CD8-positive, alpha-beta memory T cell (primary cell): ENCODE data around the gene IFI44L. TPM values are rescaled to one million over a fixed set of nuclear protein-coding genes. Genes with fewer than 3 reads are reported as not detected.

ENCODE experiments used
- CTCF ChIA-PET: fragments of 350-600 bp; sonication (Branson Sonifier 250); formaldehyde crosslinking; loops from one replicate; lab custom pipeline; 2021; ENCODE audit warnings: antibody characterized with exemption; lab: Charles Lee
- POLR2A ChIA-PET: fragments of 350-600 bp; sonication (Branson Sonifier 250); formaldehyde crosslinking; loops from one replicate; lab custom pipeline; 2021; ENCODE audit warnings: antibody characterized with exemption; lab: Charles Lee
- DNase-seq, 5 donors: peaks; one replicate each; pipeline versions ENCODE4 v3.0.0 to v3.0.0-alpha.2; 2020 to 2022; ENCODE audit warnings: mixed read lengths in 1 of 5
- H3K27ac ChIP-seq: one replicate; pipeline ENCODE4 v1.7.0; 2013; ENCODE audit warnings: low read depth, mild to moderate bottlenecking, low read length, moderate library complexity
- H3K27me3 ChIP-seq: 2 replicates; pipeline ENCODE4 v1.7.0; 2013; ENCODE audit warnings: low read length, mild to moderate bottlenecking; ENCODE audit not compliant: insufficient read depth, poor library complexity, severe bottlenecking
- H3K36me3 ChIP-seq: 2 replicates; pipeline ENCODE4 v1.7.0; 2013; ENCODE audit warnings: mild to moderate bottlenecking, low read length, moderate library complexity; ENCODE audit not compliant: insufficient read depth
- H3K4me1 ChIP-seq: 2 replicates; pipeline ENCODE4 v1.7.0; 2013; ENCODE audit warnings: mild to moderate bottlenecking, low read length, moderate library complexity; ENCODE audit not compliant: insufficient read depth
- H3K4me3 ChIP-seq: 2 replicates; pipeline ENCODE4 v1.7.0; 2013; ENCODE audit warnings: mild to moderate bottlenecking, low read length
- H3K9me3 ChIP-seq: 2 replicates; pipeline ENCODE4 v1.7.0; 2013; ENCODE audit warnings: mild to moderate bottlenecking, low read length
- H3K27ac Mint-ChIP-seq, 8 donors: one replicate each; pipeline ENCODE4 v1.8.0; 2020 to 2021; ENCODE audit warnings: mixed read lengths in 8 of 8, mild to moderate bottlenecking in 6 of 8, inconsistent platforms in 3 of 8, moderate library complexity in 3 of 8
- H3K27me3 Mint-ChIP-seq, 2 donors: one replicate each; pipeline ENCODE4 v1.8.0; 2020 to 2021; ENCODE audit warnings: mixed read lengths in 2 of 2, mild to moderate bottlenecking in 1 of 2, moderate library complexity in 1 of 2
- H3K36me3 Mint-ChIP-seq, 3 donors: one replicate each; pipeline ENCODE4 v1.8.0; 2020 to 2021; ENCODE audit warnings: mixed read lengths in 3 of 3, inconsistent platforms in 1 of 3, mild to moderate bottlenecking in 1 of 3
- H3K4me1 Mint-ChIP-seq, 3 donors: one replicate each; pipeline ENCODE4 v1.8.0; 2020 to 2021; ENCODE audit warnings: mixed read lengths in 3 of 3, inconsistent platforms in 1 of 3, mild to moderate bottlenecking in 1 of 3
- H3K4me3 Mint-ChIP-seq, 7 donors: one replicate each; pipeline ENCODE4 v1.8.0; 2020 to 2021; ENCODE audit warnings: mixed read lengths in 7 of 7, mild to moderate bottlenecking in 6 of 7, moderate library complexity in 4 of 7, inconsistent platforms in 2 of 7
- H3K9me3 Mint-ChIP-seq, 5 donors: one replicate each; pipeline ENCODE4 v1.8.0; 2020 to 2022; ENCODE audit warnings: mixed read lengths in 5 of 5, mild to moderate bottlenecking in 3 of 5, moderate library complexity in 2 of 5, inconsistent platforms in 1 of 5
- polyA plus RNA-seq: library from polyadenylated mRNA; unstranded; fragments of 300-500 nt; fragmentation: Illumina TruSeq; gene quantifications from one replicate; pipeline ENCODE4 v1.2.3, GENCODE V29; 2021
- total RNA-seq, 2 experiments: library from RNA; stranded (reverse); gene quantifications; one replicate each; pipeline ENCODE4 v1.2.3, GENCODE V29; 2021

IFI44L gene
- total and polyA plus RNA-seq, 3 experiments from 2014 or later, result 1.4 to 12.7 (median 2.3) TPM

- no peaks in the 10 kb centered on the region for H3K36me3 Mint-ChIP-seq
- no peak overlapping the region for H3K27ac Mint-ChIP-seq
- H3K4me3 ChIP-seq, result no peak overlapping the region
- no peak overlapping the region for H3K4me3 Mint-ChIP-seq
- H3K9me3 Mint-ChIP-seq, result no peaks in the 10 kb centered on the region
- H3K27ac ChIP-seq, result no peak overlapping the region
- H3K27me3 ChIP-seq, result no peaks in the 10 kb centered on the region
- H3K27me3 Mint-ChIP-seq, result peaks cover 0 to 7% of the 10 kb centered on the region in 2 donors
- DNase-seq, result no peak
- no peaks in the 10 kb centered on the region for H3K4me1 ChIP-seq
- H3K4me1 Mint-ChIP-seq, result peaks cover 0 to 2% (median 0%) of the 10 kb centered on the region in 3 donors
- no peaks in the 10 kb centered on the region for H3K9me3 ChIP-seq
- CTCF ChIA-PET, result interaction anchor here (1.3 to 3.6 kb wide), 2 partner anchors 10 to 60 kb away, joined by 4 to 24 read pairs; no protein-coding TSS in a partner anchor
- no peaks in the 10 kb centered on the region for H3K36me3 ChIP-seq
- POLR2A ChIA-PET, result no interaction called here
These were observed 56.7 kb downstream of the IFI44L start for GRCh38 chr1:78676993-78677392.

- CTCF ChIA-PET, result interaction anchor here (1.3 to 3.6 kb wide), 2 partner anchors 10 to 60 kb away, joined by 4 to 24 read pairs; no protein-coding TSS in a partner anchor
- Histone ChIP-seq H3K27me3 (no peaks in the 10 kb centered on the region), H3K4me3 (no peak overlapping the region), H3K9me3 (no peaks in the 10 kb centered on the region), H3K36me3 (no peaks in the 10 kb centered on the region), H3K4me1 (no peaks in the 10 kb centered on the region), H3K27ac (no peak overlapping the region)
- Mint-ChIP-seq H3K9me3 (no peaks in the 10 kb centered on the region), H3K27me3 (peaks cover 0 to 11% of the 10 kb centered on the region in 2 donors), H3K27ac (no peak overlapping the region), H3K4me3 (no peak overlapping the region), H3K36me3 (no peaks in the 10 kb centered on the region), H3K4me1 (peaks cover 0 to 2% (median 0%) of the 10 kb centered on the region in 3 donors)
- DNase-seq, result no peak
- POLR2A ChIA-PET, result no interaction called here
These were observed 57.5 kb downstream of the IFI44L start for GRCh38 chr1:78677788-78678187.

GRCh38 chr1:78678324-78678723 lies 58.1 kb downstream of the IFI44L start:
- peaks cover 0 to 11% of the 10 kb centered on the region in 2 donors for H3K27me3 Mint-ChIP-seq
- no peaks in the 10 kb centered on the region for H3K9me3 Mint-ChIP-seq
- no peak for DNase-seq
- H3K4me3 ChIP-seq, result no peak overlapping the region
- ChIA-PET POLR2A (no interaction called here), CTCF (interaction anchor here (3.6 kb wide), 1 partner anchor 61 kb away, joined by 24 read pairs; no protein-coding TSS in a partner anchor)
- H3K27ac Mint-ChIP-seq, result no peak overlapping the region
- H3K27me3 ChIP-seq, result no peaks in the 10 kb centered on the region
- peaks cover 0 to 2% (median 0%) of the 10 kb centered on the region in 3 donors for H3K4me1 Mint-ChIP-seq
- no peaks in the 10 kb centered on the region for H3K36me3 Mint-ChIP-seq
- no peak overlapping the region for H3K27ac ChIP-seq
- H3K9me3 ChIP-seq, result no peaks in the 10 kb centered on the region
- H3K4me1 ChIP-seq, result no peaks in the 10 kb centered on the region
- H3K4me3 Mint-ChIP-seq, result no peak overlapping the region
- no peaks in the 10 kb centered on the region for H3K36me3 ChIP-seq

- H3K36me3 ChIP-seq, result no peaks in the 10 kb centered on the region
- ChIA-PET CTCF (no interaction called here), POLR2A (no interaction called here)
- no peaks in the 10 kb centered on the region for H3K9me3 ChIP-seq
- H3K27me3 ChIP-seq, result no peaks in the 10 kb centered on the region
- H3K27ac Mint-ChIP-seq, result no peak overlapping the region
- H3K4me1 Mint-ChIP-seq, result peaks cover 0 to 2% (median 0%) of the 10 kb centered on the region in 3 donors
- DNase-seq, result no peak
- no peak overlapping the region for H3K4me3 Mint-ChIP-seq
- no peaks in the 10 kb centered on the region for H3K36me3 Mint-ChIP-seq
- no peaks in the 10 kb centered on the region for H3K9me3 Mint-ChIP-seq
- H3K27me3 Mint-ChIP-seq, result peaks cover 6 to 11% of the 10 kb centered on the region in 2 donors
- H3K4me1 ChIP-seq, result no peaks in the 10 kb centered on the region
- H3K4me3 ChIP-seq, result no peak overlapping the region
- no peak overlapping the region for H3K27ac ChIP-seq
These were observed 61.0 kb downstream of the IFI44L start for GRCh38 chr1:78681265-78681664.

- CTCF ChIA-PET, result no interaction called here
- H3K27ac Mint-ChIP-seq, result no peak overlapping the region
These were observed 62.2 kb downstream of the IFI44L start for GRCh38 chr1:78682496-78682895.

GRCh38 chr1:78683079-78683478 lies 62.8 kb downstream of the IFI44L start:
- no peaks in the 10 kb centered on the region for H3K9me3 Mint-ChIP-seq
- H3K9me3 ChIP-seq, result no peaks in the 10 kb centered on the region
- H3K27ac ChIP-seq, result no peak overlapping the region
- H3K27ac Mint-ChIP-seq, result no peak overlapping the region
- H3K27me3 Mint-ChIP-seq, result peaks cover 6 to 11% of the 10 kb centered on the region in 2 donors
- no peak overlapping the region for H3K4me3 ChIP-seq
- H3K36me3 ChIP-seq, result no peaks in the 10 kb centered on the region
- ChIA-PET POLR2A (no interaction called here), CTCF (interaction anchor here (0.9 to 1.0 kb wide), 2 partner anchors 18 to 66 kb away, joined by 3 to 5 read pairs; no protein-coding TSS in a partner anchor)
- H3K4me1 Mint-ChIP-seq, result peaks cover 0 to 2% (median 0%) of the 10 kb centered on the region in 3 donors
- H3K4me3 Mint-ChIP-seq, result no peak overlapping the region
- no peaks in the 10 kb centered on the region for H3K4me1 ChIP-seq
- no peak for DNase-seq
- no peaks in the 10 kb centered on the region for H3K36me3 Mint-ChIP-seq
- H3K27me3 ChIP-seq, result no peaks in the 10 kb centered on the region

More at GRCh38 chr1:78682496-78682895, 62.2 kb downstream of the IFI44L start:
- POLR2A ChIA-PET, result no interaction called here
- Histone ChIP-seq H3K27ac (no peak overlapping the region), H3K4me3 (no peak overlapping the region), H3K27me3 (no peaks in the 10 kb centered on the region), H3K4me1 (no peaks in the 10 kb centered on the region), H3K36me3 (no peaks in the 10 kb centered on the region), H3K9me3 (no peaks in the 10 kb centered on the region)
- Mint-ChIP-seq H3K27me3 (peaks cover 6 to 11% of the 10 kb centered on the region in 2 donors), H3K4me1 (peaks cover 0 to 2% (median 0%) of the 10 kb centered on the region in 3 donors), H3K4me3 (no peak overlapping the region), H3K36me3 (no peaks in the 10 kb centered on the region), H3K9me3 (no peaks in the 10 kb centered on the region)
- DNase-seq, result no peak

GRCh38 chr1:78687315-78687714 lies 67.1 kb downstream of the IFI44L start:
- H3K4me3 ChIP-seq, result no peak overlapping the region
- ChIA-PET CTCF (no interaction called here), POLR2A (no interaction called here)
- H3K27me3 ChIP-seq, result no peaks in the 10 kb centered on the region
- H3K27me3 Mint-ChIP-seq, result peaks cover 13 to 15% of the 10 kb centered on the region in 2 donors
- no peaks in the 10 kb centered on the region for H3K9me3 ChIP-seq
- H3K4me1 Mint-ChIP-seq, result no peaks in the 10 kb centered on the region
- no peaks in the 10 kb centered on the region for H3K36me3 ChIP-seq
- H3K36me3 Mint-ChIP-seq, result no peaks in the 10 kb centered on the region
- no peaks in the 10 kb centered on the region for H3K4me1 ChIP-seq
- H3K27ac ChIP-seq, result no peak overlapping the region
- no peak for DNase-seq
- H3K27ac Mint-ChIP-seq, result no peak overlapping the region
- no peak overlapping the region for H3K4me3 Mint-ChIP-seq
- H3K9me3 Mint-ChIP-seq, result no peaks in the 10 kb centered on the region

GRCh38 chr1:78687914-78688313 lies 67.7 kb downstream of the IFI44L start:
- H3K9me3 Mint-ChIP-seq, result no peaks in the 10 kb centered on the region
- no peak overlapping the region for H3K27ac Mint-ChIP-seq
- ChIA-PET CTCF (no interaction called here), POLR2A (no interaction called here)
- Histone ChIP-seq H3K4me3 (no peak overlapping the region), H3K27me3 (no peaks in the 10 kb centered on the region), H3K27ac (no peak overlapping the region), H3K9me3 (no peaks in the 10 kb centered on the region), H3K4me1 (no peaks in the 10 kb centered on the region), H3K36me3 (no peaks in the 10 kb centered on the region)
- H3K36me3 Mint-ChIP-seq, result no peaks in the 10 kb centered on the region
- no peak overlapping the region for H3K4me3 Mint-ChIP-seq
- H3K27me3 Mint-ChIP-seq, result peaks cover 12 to 15% of the 10 kb centered on the region in 2 donors
- DNase-seq, result no peak
- H3K4me1 Mint-ChIP-seq, result no peaks in the 10 kb centered on the region
